Measurements from ENCODE around the gene RECK. TPM values are rescaled to one million over a fixed set of nuclear protein-coding genes. Genes with fewer than 3 reads are reported as not detected.

The RECK gene
- total and polyA plus RNA-seq, 2 donors (not counting 1 experiment from before 2014, with no cell fraction given): 98.4 to 212 TPM

GRCh38 chr9:36092509-36093215 lies 55.9 kb downstream of the RECK start:
- no peaks in the 10 kb centered on the region for H4K20me1 ChIP-seq (ENCODE audit: control insufficient read depth, extremely low read depth, insufficient read depth, low read length)
- H3K9me3 ChIP-seq (ENCODE audit: control insufficient read depth, insufficient read depth, low read depth, low read length): no peaks in the 10 kb centered on the region
- peaks cover 2% of the 10 kb centered on the region for H3K36me3 ChIP-seq (ENCODE audit: control insufficient read depth, insufficient read depth, low read length)
- TF ChIP-seq EZH2 (IDR thresholded peaks at IDR 0.05; ENCODE audit: low read length, missing control alignments): no peak
- TF ChIP-seq, protein P1, sequence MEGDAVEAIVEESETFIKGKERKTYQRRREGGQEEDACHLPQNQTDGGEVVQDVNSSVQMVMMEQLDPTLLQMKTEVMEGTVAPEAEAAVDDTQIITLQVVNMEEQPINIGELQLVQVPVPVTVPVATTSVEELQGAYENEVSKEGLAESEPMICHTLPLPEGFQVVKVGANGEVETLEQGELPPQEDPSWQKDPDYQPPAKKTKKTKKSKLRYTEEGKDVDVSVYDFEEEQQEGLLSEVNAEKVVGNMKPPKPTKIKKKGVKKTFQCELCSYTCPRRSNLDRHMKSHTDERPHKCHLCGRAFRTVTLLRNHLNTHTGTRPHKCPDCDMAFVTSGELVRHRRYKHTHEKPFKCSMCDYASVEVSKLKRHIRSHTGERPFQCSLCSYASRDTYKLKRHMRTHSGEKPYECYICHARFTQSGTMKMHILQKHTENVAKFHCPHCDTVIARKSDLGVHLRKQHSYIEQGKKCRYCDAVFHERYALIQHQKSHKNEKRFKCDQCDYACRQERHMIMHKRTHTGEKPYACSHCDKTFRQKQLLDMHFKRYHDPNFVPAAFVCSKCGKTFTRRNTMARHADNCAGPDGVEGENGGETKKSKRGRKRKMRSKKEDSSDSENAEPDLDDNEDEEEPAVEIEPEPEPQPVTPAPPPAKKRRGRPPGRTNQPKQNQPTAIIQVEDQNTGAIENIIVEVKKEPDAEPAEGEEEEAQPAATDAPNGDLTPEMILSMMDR (conservative IDR thresholded peaks at IDR 0.05 in 1 of 2, IDR thresholded peaks at IDR 0.05 in 1 of 2; ENCODE audit: low read depth in 1 of 2, low read length in 2 of 2): no peak
- peaks cover 14% of the 10 kb centered on the region for H3K4me1 ChIP-seq (ENCODE audit: control insufficient read depth, extremely low read depth, insufficient read depth, low read length)
- H3K79me2 ChIP-seq (ENCODE audit: control insufficient read depth, insufficient read depth, low read length): no peaks in the 10 kb centered on the region
- H3K4me2 ChIP-seq (ENCODE audit: extremely low read depth, insufficient read depth, low read length): no peak overlapping the region
- DNase-seq (ENCODE audit: low read depth in 2 of 2): no peak
- H3K4me3 ChIP-seq (replicated peaks in 1 of 4; ENCODE audit: control extremely low read depth in 1 of 4, insufficient read depth in 1 of 4, low read depth in 3 of 4, low read length in 4 of 4): no peak overlapping the region
- H3K27me3 ChIP-seq (ENCODE audit: control insufficient read depth, insufficient read depth, low read length): no peaks in the 10 kb centered on the region
- H3K27ac ChIP-seq (ENCODE audit: insufficient read depth, low read length): no peak overlapping the region
- no peak overlapping the region for H3K9ac ChIP-seq (ENCODE audit: insufficient read depth, low read length)
- no peak overlapping the region for H2AFZ ChIP-seq (ENCODE audit: low read length)

GRCh38 chr9:36093384-36093783 lies 56.7 kb downstream of the RECK start:
- TF ChIP-seq EZH2 (IDR thresholded peaks at IDR 0.05; ENCODE audit: low read length, missing control alignments): no peak
- TF ChIP-seq, protein P1 (conservative IDR thresholded peaks at IDR 0.05 in 1 of 2, IDR thresholded peaks at IDR 0.05 in 1 of 2; ENCODE audit: low read depth in 1 of 2, low read length in 2 of 2): no peak
- Histone ChIP-seq H3K4me2 (ENCODE audit: extremely low read depth, insufficient read depth, low read length) (no peak overlapping the region), H3K27ac (ENCODE audit: insufficient read depth, low read length) (no peak overlapping the region), H3K4me1 (ENCODE audit: control insufficient read depth, extremely low read depth, insufficient read depth, low read length) (peaks cover 14% of the 10 kb centered on the region), H3K9me3 (ENCODE audit: control insufficient read depth, insufficient read depth, low read depth, low read length) (no peaks in the 10 kb centered on the region), H3K79me2 (ENCODE audit: control insufficient read depth, insufficient read depth, low read length) (no peaks in the 10 kb centered on the region), H3K9ac (ENCODE audit: insufficient read depth, low read length) (no peak overlapping the region), H3K27me3 (ENCODE audit: control insufficient read depth, insufficient read depth, low read length) (no peaks in the 10 kb centered on the region), H3K4me3 (replicated peaks in 1 of 4; ENCODE audit: control extremely low read depth in 1 of 4, insufficient read depth in 1 of 4, low read depth in 3 of 4, low read length in 4 of 4) (no peak overlapping the region), H4K20me1 (ENCODE audit: control insufficient read depth, extremely low read depth, insufficient read depth, low read length) (no peaks in the 10 kb centered on the region), H2AFZ (ENCODE audit: low read length) (no peak overlapping the region), H3K36me3 (ENCODE audit: control insufficient read depth, insufficient read depth, low read length) (peaks cover 2% of the 10 kb centered on the region)
- DNase-seq (ENCODE audit: low read depth in 2 of 2): peak in 1 of 2 donors; percentile 20

DNA sequence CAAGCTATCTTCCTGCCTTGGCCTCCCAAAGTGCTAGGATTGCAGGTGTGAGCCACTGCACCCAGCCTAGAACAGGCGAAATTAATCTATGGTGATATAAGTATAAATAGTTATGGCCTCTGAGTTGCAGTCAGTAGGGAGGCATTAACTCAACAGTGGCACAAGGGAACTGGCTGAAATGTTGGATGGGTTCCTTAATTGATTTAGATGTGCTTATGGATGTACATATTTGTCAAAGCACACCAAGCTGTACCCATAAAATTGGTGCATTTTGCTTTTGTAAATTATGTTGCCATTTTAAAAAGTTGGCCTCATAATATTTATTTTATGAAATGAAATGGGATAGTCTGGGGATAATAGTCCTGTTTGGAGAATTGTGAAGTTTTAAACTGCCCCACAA lies 63.0 kb downstream of the RECK start:
- no peak overlapping the region for H2AFZ ChIP-seq (ENCODE audit: low read length)
- H3K27me3 ChIP-seq (ENCODE audit: control insufficient read depth, insufficient read depth, low read length): no peaks in the 10 kb centered on the region
- H3K27ac ChIP-seq (ENCODE audit: insufficient read depth, low read length): no peak overlapping the region
- no peak overlapping the region for H3K4me2 ChIP-seq (ENCODE audit: extremely low read depth, insufficient read depth, low read length)
- no peaks in the 10 kb centered on the region for H3K79me2 ChIP-seq (ENCODE audit: control insufficient read depth, insufficient read depth, low read length)
- peaks cover 7% of the 10 kb centered on the region for H3K4me1 ChIP-seq (ENCODE audit: control insufficient read depth, extremely low read depth, insufficient read depth, low read length)
- TF ChIP-seq EZH2 (IDR thresholded peaks at IDR 0.05; ENCODE audit: low read length, missing control alignments): no peak
- TF ChIP-seq, protein P1 (conservative IDR thresholded peaks at IDR 0.05 in 1 of 2, IDR thresholded peaks at IDR 0.05 in 1 of 2; ENCODE audit: low read depth in 1 of 2, low read length in 2 of 2): no peak
- peaks cover 3% of the 10 kb centered on the region for H3K36me3 ChIP-seq (ENCODE audit: control insufficient read depth, insufficient read depth, low read length)
- DNase-seq (ENCODE audit: low read depth in 2 of 2): no peak
- no peaks in the 10 kb centered on the region for H4K20me1 ChIP-seq (ENCODE audit: control insufficient read depth, extremely low read depth, insufficient read depth, low read length)
- no peak overlapping the region for H3K4me3 ChIP-seq (replicated peaks in 1 of 4; ENCODE audit: control extremely low read depth in 1 of 4, insufficient read depth in 1 of 4, low read depth in 3 of 4, low read length in 4 of 4)
- no peaks in the 10 kb centered on the region for H3K9me3 ChIP-seq (ENCODE audit: control insufficient read depth, insufficient read depth, low read depth, low read length)
- H3K9ac ChIP-seq (ENCODE audit: insufficient read depth, low read length): no peak overlapping the region
